GM12878 (cell line): ENCODE measurements around the gene LMF2. TPM values are rescaled to one million over a fixed set of nuclear protein-coding genes. Genes with fewer than 3 reads are reported as not detected.
A peak's percentile ranks its signal among the peaks of the same experiment; 100 is the strongest.

Source experiments
- ASH2L ChIP-seq: fragments of 300-600, 200-600 bp; sonication (generic); IDR thresholded peaks from 2 replicates; pipeline ENCODE4 v1.6.1; 2017; ENCODE audit warnings: low read depth, mild to moderate bottlenecking, borderline replicate concordance
- ATF7 ChIP-seq: fragments of 450-650 bp; IDR thresholded peaks from 2 replicates; pipeline ENCODE4 v1.6.1; 2016; ENCODE audit warnings: low read depth, mild to moderate bottlenecking
- CEBPB ChIP-seq, 2 experiments: fragments of 150-350 bp in 1 of 2; IDR thresholded peaks; 2 replicates each; pipeline ENCODE4 v1.6.1; 2012 to 2014; ENCODE audit warnings: low read depth in 2 of 2, low read length in 2 of 2, borderline replicate concordance in 1 of 2, inconsistent platforms in 1 of 2
- CREM ChIP-seq: IDR thresholded peaks from 2 replicates; pipeline ENCODE4 v1.6.1; 2014; ENCODE audit warnings: antibody characterized with exemption, low read depth
- ETV6 ChIP-seq, 2 experiments: fragments of 450-650 bp in 1 of 2; IDR thresholded peaks in 1 of 2; conservative IDR thresholded peaks in 1 of 2; 2 replicates each; pipeline ENCODE4 v1.6.1; 2014; ENCODE audit warnings: antibody characterized with exemption in 1 of 2, borderline replicate concordance in 1 of 2, low read depth in 1 of 2, mild to moderate bottlenecking in 1 of 2, moderate library complexity in 1 of 2
- MXI1 ChIP-seq: fragments of 150-350 bp; IDR thresholded peaks from 2 replicates; pipeline ENCODE4 v1.6.1; 2011; ENCODE audit warnings: low read depth, mild to moderate bottlenecking, inconsistent platforms, low read length, improper control_type of control experiment
- MYC ChIP-seq: IDR thresholded peaks from 2 replicates; pipeline ENCODE4 v1.6.1; 2011; ENCODE audit warnings: mild to moderate bottlenecking, low read length, moderate library complexity, inconsistent platforms; ENCODE audit not compliant: insufficient read depth, insufficient replicate concordance, insufficient read length, severe bottlenecking
- NBN ChIP-seq: fragments of 450-650 bp; IDR thresholded peaks from 2 replicates; pipeline ENCODE4 v1.6.1; 2016
- NFYA ChIP-seq: IDR thresholded peaks from 2 replicates; pipeline ENCODE4 v1.6.1; 2011; ENCODE audit warnings: low read depth, mild to moderate bottlenecking, low read length, improper control_type of control experiment, borderline replicate concordance
- RAD21 ChIP-seq: IDR thresholded peaks from 2 replicates; pipeline ENCODE4 v1.6.1; 2011; ENCODE audit warnings: mild to moderate bottlenecking, low read depth, low read length, moderate library complexity; ENCODE audit not compliant: insufficient read depth
- SMARCA5 ChIP-seq: fragments of 450-650 bp; IDR thresholded peaks from 2 replicates; pipeline ENCODE4 v1.6.1; 2017; ENCODE audit warnings: mild to moderate bottlenecking
- SP1 ChIP-seq: IDR thresholded peaks from one replicate; pipeline ENCODE4 v1.6.1; 2011; ENCODE audit warnings: low read depth, low read length
- TARDBP ChIP-seq: IDR thresholded peaks from 2 replicates; pipeline ENCODE4 v1.6.1; 2016; ENCODE audit warnings: borderline replicate concordance
- TBL1XR1 ChIP-seq: IDR thresholded peaks from 2 replicates; pipeline ENCODE4 v1.6.1; 2012; ENCODE audit warnings: low read depth, low read length, improper control_type of control experiment
- WRNIP1 ChIP-seq: IDR thresholded peaks from 2 replicates; pipeline ENCODE4 v1.6.1; 2011; ENCODE audit warnings: low read depth, low read length, improper control_type of control experiment, borderline replicate concordance
- ZNF384 ChIP-seq: IDR thresholded peaks from 2 replicates; pipeline ENCODE4 v1.6.1; 2012; ENCODE audit warnings: low read depth, mild to moderate bottlenecking, low read length, improper control_type of control experiment, borderline replicate concordance
- ZZZ3 ChIP-seq: IDR thresholded peaks from 2 replicates; pipeline ENCODE4 v1.6.1; 2011; ENCODE audit warnings: low read depth; ENCODE audit not compliant: control insufficient read depth, insufficient read length
- polyA plus RNA-seq, 11 experiments: library from polyadenylated mRNA; depleted of rRNA in 4 of 11; unstranded in 6 of 11; stranded (reverse) in 5 of 11; fragments of >200 nt; fragmentation: Nextera tagmentation in 4 of 11; fragmentation: Illumina TruSeq in 1 of 11; extraction: Ambion mirVana in 4 of 11; extraction: Trizol in 1 of 11; gene quantifications; 1 replicate in 1 of 11; 2 replicates in 10 of 11; pipeline versions ENCODE4 v1.2.1 to v1.2.3, GENCODE V29; 2011 to 2016; ENCODE audit warnings: inconsistent platforms in 2 of 11, missing spikeins in 2 of 11, low read depth in 1 of 11
- total RNA-seq, 4 experiments: library from RNA; depleted of rRNA in 3 of 4; stranded (reverse); fragments of >200 nt in 3 of 4; fragmentation: Illumina TruSeq in 1 of 4; extraction: Trizol in 1 of 4; gene quantifications; 2 replicates each; pipeline versions ENCODE4 v1.2.1 to v1.2.3, GENCODE V29; 2013 to 2021
- TF ChIP-seq, protein P1 (sequence below): fragments of 150-350 bp; IDR thresholded peaks from 2 replicates; pipeline ENCODE4 v1.6.1; 2016; ENCODE audit warnings: low read depth, low read length
- TF ChIP-seq, protein P2 (sequence below): fragments of 150-350 bp; IDR thresholded peaks from 2 replicates; pipeline ENCODE4 v1.6.1; 2014; ENCODE audit warnings: mild to moderate bottlenecking, low read depth, low read length
- TF ChIP-seq, protein P3 (sequence below): fragments of 450-650 bp; IDR thresholded peaks from 2 replicates; pipeline ENCODE4 v1.6.1; 2016; ENCODE audit warnings: mild to moderate bottlenecking
- TF ChIP-seq, protein P4 (sequence below): fragments of 450-650 bp; IDR thresholded peaks from 2 replicates; pipeline ENCODE4 v1.6.1; 2016; ENCODE audit warnings: mild to moderate bottlenecking

Gene LMF2
- total and polyA plus RNA-seq, 10 of the 15 experiments (the other 5 are each of a cell fraction or from before 2014, with no cell fraction given) = 0.08 to 57.5 (median 21.2) TPM

DNA sequence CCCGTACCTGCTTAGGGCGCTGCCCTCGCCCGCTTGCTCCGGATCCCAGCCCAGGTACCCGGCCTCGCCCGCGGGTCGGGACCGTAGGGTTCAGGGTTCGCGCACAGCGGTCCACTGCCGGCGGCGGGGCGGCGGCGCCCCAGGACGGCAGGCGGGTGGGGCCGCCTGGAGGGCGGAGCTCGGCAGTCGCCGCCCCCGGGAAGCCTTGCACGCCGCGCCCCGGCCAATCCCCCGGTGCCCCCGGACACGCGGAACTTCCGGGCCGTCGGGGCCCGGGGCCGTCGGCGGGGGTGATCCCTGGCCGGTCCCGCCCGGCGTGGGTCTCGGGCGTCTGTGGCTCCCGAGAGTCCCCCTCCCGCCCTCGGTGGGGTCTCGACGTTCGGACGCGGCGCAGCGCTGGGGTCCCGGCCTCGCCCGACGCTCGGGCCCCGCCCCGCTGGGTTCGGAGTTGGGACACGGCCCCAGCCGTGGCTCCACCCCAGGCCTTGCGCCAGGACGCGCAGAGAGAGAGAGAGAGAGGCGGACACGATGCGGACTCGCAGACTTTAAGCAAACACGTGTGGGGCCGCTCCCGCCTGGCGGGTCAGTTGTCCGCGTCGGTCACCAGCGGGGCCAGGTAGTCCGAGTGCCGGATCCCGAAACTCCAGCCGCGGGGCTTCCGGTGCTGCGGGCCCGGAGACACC is 22.5 kb upstream of the LMF2 start, which contains the start of gene TYMP (continued):
- TF ChIP-seq, protein P1, sequence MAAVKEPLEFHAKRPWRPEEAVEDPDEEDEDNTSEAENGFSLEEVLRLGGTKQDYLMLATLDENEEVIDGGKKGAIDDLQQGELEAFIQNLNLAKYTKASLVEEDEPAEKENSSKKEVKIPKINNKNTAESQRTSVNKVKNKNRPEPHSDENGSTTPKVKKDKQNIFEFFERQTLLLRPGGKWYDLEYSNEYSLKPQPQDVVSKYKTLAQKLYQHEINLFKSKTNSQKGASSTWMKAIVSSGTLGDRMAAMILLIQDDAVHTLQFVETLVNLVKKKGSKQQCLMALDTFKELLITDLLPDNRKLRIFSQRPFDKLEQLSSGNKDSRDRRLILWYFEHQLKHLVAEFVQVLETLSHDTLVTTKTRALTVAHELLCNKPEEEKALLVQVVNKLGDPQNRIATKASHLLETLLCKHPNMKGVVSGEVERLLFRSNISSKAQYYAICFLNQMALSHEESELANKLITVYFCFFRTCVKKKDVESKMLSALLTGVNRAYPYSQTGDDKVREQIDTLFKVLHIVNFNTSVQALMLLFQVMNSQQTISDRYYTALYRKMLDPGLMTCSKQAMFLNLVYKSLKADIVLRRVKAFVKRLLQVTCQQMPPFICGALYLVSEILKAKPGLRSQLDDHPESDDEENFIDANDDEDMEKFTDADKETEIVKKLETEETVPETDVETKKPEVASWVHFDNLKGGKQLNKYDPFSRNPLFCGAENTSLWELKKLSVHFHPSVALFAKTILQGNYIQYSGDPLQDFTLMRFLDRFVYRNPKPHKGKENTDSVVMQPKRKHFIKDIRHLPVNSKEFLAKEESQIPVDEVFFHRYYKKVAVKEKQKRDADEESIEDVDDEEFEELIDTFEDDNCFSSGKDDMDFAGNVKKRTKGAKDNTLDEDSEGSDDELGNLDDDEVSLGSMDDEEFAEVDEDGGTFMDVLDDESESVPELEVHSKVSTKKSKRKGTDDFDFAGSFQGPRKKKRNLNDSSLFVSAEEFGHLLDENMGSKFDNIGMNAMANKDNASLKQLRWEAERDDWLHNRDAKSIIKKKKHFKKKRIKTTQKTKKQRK = no peak
- TF ChIP-seq ASH2L (no peak), NFYA (no peak), CEBPB (IDR thresholded peaks at IDR 0.05; ENCODE audit: borderline replicate concordance in 1 of 2, low read depth in 2 of 2, low read length in 2 of 2) (0 out of 4 replicates have a peak, but pooled peaks of 1 of the 2 experiments have one; percentile 5), ZZZ3 (no peak), SP1 (peak; percentile 10), ATF7 (no peak), MXI1 (peak; percentile 88), CREM (peak; percentile 4), NBN (no peak), ETV6 (conservative IDR thresholded peaks at IDR 0.05 in 1 of 2, IDR thresholded peaks at IDR 0.05 in 1 of 2; ENCODE audit: borderline replicate concordance in 1 of 2, low read depth in 1 of 2) (peak in 1 of 2 experiments; percentile 21; a peak in 1 of 4 replicates), SMARCA5 (peak; percentile 82; the same call in 1 of the 2 replicates), MYC (peak; percentile 81), ZNF384 (no peak), TARDBP (no peak), WRNIP1 (no peak), RAD21 (no peak), TBL1XR1 (no peak)
- TF ChIP-seq, protein P2, sequence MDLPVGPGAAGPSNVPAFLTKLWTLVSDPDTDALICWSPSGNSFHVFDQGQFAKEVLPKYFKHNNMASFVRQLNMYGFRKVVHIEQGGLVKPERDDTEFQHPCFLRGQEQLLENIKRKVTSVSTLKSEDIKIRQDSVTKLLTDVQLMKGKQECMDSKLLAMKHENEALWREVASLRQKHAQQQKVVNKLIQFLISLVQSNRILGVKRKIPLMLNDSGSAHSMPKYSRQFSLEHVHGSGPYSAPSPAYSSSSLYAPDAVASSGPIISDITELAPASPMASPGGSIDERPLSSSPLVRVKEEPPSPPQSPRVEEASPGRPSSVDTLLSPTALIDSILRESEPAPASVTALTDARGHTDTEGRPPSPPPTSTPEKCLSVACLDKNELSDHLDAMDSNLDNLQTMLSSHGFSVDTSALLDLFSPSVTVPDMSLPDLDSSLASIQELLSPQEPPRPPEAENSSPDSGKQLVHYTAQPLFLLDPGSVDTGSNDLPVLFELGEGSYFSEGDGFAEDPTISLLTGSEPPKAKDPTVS = no peak
- TF ChIP-seq, protein P3, sequence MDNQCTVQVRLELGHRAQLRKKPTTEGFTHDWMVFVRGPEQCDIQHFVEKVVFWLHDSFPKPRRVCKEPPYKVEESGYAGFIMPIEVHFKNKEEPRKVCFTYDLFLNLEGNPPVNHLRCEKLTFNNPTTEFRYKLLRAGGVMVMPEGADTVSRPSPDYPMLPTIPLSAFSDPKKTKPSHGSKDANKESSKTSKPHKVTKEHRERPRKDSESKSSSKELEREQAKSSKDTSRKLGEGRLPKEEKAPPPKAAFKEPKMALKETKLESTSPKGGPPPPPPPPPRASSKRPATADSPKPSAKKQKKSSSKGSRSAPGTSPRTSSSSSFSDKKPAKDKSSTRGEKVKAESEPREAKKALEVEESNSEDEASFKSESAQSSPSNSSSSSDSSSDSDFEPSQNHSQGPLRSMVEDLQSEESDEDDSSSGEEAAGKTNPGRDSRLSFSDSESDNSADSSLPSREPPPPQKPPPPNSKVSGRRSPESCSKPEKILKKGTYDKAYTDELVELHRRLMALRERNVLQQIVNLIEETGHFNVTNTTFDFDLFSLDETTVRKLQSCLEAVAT = no peak
- TF ChIP-seq, protein P4, sequence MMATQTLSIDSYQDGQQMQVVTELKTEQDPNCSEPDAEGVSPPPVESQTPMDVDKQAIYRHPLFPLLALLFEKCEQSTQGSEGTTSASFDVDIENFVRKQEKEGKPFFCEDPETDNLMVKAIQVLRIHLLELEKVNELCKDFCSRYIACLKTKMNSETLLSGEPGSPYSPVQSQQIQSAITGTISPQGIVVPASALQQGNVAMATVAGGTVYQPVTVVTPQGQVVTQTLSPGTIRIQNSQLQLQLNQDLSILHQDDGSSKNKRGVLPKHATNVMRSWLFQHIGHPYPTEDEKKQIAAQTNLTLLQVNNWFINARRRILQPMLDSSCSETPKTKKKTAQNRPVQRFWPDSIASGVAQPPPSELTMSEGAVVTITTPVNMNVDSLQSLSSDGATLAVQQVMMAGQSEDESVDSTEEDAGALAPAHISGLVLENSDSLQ = no peak
